HG02938 (cell line): ENCODE measurements around the gene CCDC15.
A peak's percentile ranks its signal among the peaks of the same experiment; 100 is the strongest.

Source experiments
- ATAC-seq: cut with Tn5 transposase; IDR thresholded peaks from one replicate; pipeline ENCODE4 v1.9.1; 2021; ENCODE audit warnings: mild to moderate bottlenecking, moderate library complexity; ENCODE audit not compliant: unreplicated experiment

CCDC15 gene

DNA sequence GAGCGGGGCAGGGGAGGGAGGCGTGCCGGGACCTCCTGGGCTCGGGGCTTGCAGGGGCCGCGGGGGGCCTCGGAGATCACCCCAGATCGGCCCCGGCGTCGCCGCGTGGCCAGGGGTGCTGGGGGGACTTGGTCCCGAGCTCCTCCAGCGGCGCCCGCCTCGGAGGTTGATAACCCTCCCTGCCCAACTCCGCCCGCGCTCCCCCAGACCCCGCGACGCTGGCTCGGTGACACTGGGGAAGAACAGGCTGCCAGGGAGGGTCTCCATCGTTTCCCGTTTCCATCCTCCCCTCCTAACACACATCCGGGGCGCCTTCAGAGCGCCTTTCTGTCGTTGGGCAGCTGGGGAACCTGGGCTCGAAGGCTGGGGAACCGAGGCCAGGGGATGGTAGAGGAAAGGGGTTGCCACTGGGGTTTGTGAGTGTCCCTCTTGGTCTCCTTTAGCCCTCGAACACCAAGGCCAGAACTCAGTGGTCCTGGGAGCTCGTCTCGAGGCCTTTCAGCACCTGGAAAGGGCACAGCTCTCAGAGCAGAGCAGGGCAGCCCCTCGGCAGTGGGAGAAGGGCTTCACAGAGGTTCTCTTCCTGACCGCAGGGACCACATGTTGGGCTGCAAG lies 109.5 kb downstream of the CCDC15 start:
- peak; percentile 23 for ATAC-seq

- ATAC-seq, result no peak
Observed at GRCh38 chr11:125064070-125064469, 110.1 kb downstream of the CCDC15 start.

DNA sequence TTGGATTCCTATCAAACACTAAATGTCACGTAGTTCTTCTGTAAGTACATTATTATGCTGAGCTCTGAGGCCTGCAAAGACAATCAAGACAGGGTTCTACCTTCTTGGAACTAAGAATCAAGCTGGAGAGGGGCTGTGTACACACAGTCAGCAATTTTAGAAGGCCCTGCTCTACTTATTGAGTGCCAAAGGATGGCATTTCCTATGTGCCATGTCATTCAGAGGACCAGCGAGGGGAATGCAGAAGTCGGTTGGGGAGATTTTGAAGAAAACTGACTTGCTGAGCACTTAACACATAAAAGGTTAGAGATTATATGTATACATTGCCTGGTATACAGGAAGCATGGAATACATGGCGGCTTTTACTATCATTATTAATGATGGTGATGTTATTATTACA lies 114.4 kb downstream of the CCDC15 start:
- no peak for ATAC-seq

- ATAC-seq, result no peak
Observed at GRCh38 chr11:125069008-125069407, 115.0 kb downstream of the CCDC15 start.

DNA sequence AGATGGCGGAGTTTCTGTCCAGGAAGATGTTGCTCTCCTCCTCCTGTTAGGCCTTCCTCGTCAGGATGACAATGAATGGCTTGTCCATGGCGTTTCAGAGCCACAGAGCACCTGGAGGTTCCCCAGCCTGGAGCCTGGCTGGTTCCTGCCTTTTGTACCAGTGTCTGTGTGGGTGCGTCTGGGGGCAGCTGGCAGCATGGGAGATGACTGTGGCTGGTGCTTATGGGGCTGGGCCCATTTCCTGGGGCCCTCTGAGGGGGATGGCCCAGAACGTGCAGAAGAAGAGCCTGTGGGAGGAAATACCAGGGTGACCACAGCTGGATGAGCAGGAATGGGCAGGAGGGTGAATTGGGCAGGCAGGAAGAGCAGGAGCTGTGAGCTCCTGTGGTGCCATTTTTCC lies 115.8 kb downstream of the CCDC15 start:
- no peak for ATAC-seq

DNA sequence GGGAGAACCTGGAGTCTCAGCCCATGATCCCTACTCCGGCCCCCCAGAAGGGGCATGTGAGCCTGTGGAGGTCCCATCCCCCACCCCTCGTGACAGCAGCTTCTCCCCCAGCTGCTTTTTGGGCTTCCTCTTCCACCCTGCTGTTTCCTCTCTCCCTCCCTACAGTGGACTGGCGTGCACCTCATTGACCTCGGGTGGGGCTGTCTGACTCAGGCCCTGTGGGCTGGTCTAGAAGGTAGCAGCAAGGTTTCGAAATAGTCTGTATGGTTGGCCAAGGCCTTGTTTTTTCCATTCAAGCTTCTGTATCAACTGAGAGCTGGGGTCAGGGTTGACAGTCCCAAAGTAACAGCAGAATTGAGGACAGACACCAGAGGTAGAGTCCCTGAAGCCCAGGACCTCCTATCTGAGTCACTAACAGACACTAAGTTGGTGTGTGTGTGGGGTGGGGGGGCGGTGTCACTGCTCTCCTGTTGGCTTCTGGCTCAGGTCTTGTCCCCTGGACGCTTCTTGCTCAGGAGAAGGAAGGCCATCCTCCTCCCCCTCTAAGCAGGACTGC lies 116.8 kb downstream of the CCDC15 start:
- ATAC-seq, result peak; percentile 69

DNA sequence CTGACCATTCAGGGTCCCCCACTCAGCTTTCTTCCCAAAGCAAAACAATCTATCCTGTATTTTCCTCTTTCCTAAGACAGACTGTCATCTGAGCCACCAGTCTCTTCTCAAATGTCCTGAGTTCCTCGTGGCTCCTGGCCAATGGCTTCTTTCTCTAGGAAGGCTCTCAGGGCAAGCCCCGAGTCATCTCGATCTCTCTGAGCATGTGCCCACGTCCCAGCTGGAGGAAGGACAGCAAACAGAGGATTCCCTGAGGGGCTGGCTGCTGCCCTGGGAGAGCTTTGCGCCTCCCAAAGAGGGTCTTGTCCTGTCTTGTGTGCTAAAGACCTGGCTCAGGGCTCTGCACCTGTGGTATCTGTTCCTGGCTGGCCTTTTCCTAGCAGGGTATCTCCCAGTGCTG lies 117.4 kb downstream of the CCDC15 start:
- ATAC-seq, result no peak

GRCh38 chr11:125071846-125072217 lies 117.8 kb downstream of the CCDC15 start:
- no peak for ATAC-seq

- ATAC-seq, result peak; percentile 80
Observed at GRCh38 chr11:125072218-125072960, 118.4 kb downstream of the CCDC15 start.

- ATAC-seq, result no peak
Observed at GRCh38 chr11:125072961-125073590, 119.1 kb downstream of the CCDC15 start.

GRCh38 chr11:125073616-125074483 lies 119.8 kb downstream of the CCDC15 start:
- no peak for ATAC-seq

- no peak for ATAC-seq
Observed at GRCh38 chr11:125074511-125075241, 120.7 kb downstream of the CCDC15 start.

DNA sequence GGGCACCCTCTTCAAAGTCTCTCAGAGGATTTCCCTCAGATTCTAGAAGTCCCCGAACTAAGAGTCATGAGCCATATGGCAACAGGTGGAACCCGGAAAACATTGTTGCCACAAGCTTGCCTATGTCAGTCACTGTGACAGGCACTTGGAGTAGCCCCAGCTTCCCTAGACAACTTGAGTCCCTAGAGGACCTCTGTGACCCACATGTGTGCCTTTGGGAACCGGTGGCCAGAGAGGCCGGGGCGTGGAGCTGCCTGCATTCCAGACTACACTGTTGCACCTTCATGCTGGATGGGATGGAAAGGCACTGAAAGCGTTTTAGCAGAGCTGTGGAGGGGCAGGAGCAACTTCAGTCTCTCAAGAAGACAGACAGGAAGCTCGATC lies 121.2 kb downstream of the CCDC15 start:
- ATAC-seq, result no peak

- ATAC-seq, result no peak
Observed at GRCh38 chr11:125075900-125076317, 121.9 kb downstream of the CCDC15 start.

- no peak for ATAC-seq
Observed at GRCh38 chr11:125076378-125076945, 122.5 kb downstream of the CCDC15 start.

- ATAC-seq, result no peak
Observed at GRCh38 chr11:125078016-125078415, 124.0 kb downstream of the CCDC15 start.

- ATAC-seq, result no peak
Observed at GRCh38 chr11:125078516-125079140, 124.6 kb downstream of the CCDC15 start.

DNA sequence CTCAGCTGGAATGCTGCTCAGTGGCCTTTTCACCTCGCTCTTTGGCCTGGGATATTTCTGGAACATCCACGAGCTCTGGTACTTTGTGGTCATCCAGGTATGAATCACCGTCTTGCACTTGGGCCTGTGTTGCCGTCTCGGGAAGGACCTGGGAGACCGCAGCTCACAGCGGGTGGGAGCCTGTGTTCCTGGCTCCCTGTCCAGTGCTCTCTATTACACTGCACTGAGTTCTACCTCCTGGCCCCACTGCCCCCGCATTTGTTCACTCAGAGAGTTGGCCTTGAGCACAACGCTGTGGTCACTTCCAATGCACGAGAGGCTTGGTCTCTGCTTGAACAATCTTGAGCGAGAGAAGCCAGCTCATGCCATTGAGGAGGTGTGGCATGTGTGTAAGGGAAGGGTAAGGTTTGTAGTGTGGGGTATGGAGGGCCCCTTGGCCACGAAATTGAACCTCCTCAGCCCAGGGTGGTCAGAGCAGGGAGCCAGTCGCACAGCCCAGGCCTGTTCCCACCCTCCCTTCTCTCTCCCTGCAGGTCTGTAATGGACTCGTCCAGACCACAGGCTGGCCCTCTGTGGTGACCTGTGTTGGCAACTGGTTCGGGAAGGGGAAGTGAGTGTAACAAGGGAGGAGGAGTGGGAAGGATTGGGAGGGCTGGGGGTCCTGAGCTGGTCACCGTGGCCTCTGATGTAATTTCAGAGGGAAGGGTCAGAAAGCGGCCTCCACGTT lies 125.3 kb downstream of the CCDC15 start:
- no peak for ATAC-seq
